CD4-positive, alpha-beta T cell (primary cell): ENCODE data around the gene TCP11. TPM values are rescaled to one million over a fixed set of nuclear protein-coding genes. Genes with fewer than 3 reads are reported as not detected.

ENCODE experiments used
- ATAC-seq: fragments of 200-7000 bp; cut with Tn5 transposase; one replicate; pipeline ENCODE4 v1.10.0; 2022; ENCODE audit warnings: mild to moderate bottlenecking; ENCODE audit not compliant: poor library complexity
- CTCF ChIA-PET: fragments of 350-600 bp; sonication (Branson Sonifier 250); formaldehyde crosslinking; loops from one replicate; lab custom pipeline; 2021; ENCODE audit warnings: antibody characterized with exemption, inconsistent platforms; lab: Charles Lee
- POLR2A ChIA-PET: fragments of 350-600 bp; sonication (Branson Sonifier 250); formaldehyde crosslinking; loops from one replicate; lab custom pipeline; 2021; ENCODE audit warnings: antibody characterized with exemption, inconsistent platforms; lab: Charles Lee
- DNase-seq, 14 experiments: peaks; one replicate each; pipeline ENCODE4 v3.0.0-alpha.2; 2013 to 2020; ENCODE audit warnings: mixed read lengths in 2 of 14
- H3K27ac ChIP-seq, 2 donors: one replicate each; pipeline versions ENCODE4 v1.5.1 to v1.7.0; 2013; ENCODE audit warnings: low read length in 2 of 2, low read depth in 1 of 2, mild to moderate bottlenecking in 1 of 2
- H3K27me3 ChIP-seq, 2 experiments: 1 replicate in 1 of 2; 2 replicates in 1 of 2; pipeline versions ENCODE4 v1.6.1 to v1.7.0; 2013; ENCODE audit warnings: low read length in 2 of 2, control low read depth in 1 of 2, mild to moderate bottlenecking in 1 of 2, moderate library complexity in 1 of 2; ENCODE audit not compliant: insufficient read depth in 2 of 2, control insufficient read depth in 1 of 2
- H3K36me3 ChIP-seq: one replicate; pipeline ENCODE4 v1.6.1; 2013; ENCODE audit warnings: low read length, control low read depth; ENCODE audit not compliant: insufficient read depth
- H3K4me1 ChIP-seq: one replicate; pipeline ENCODE4 v1.6.1; 2013; ENCODE audit warnings: low read length, control low read depth; ENCODE audit not compliant: insufficient read depth
- H3K4me3 ChIP-seq: one replicate; pipeline ENCODE4 v1.5.1; 2013; ENCODE audit warnings: mild to moderate bottlenecking, low read length, moderate library complexity
- H3K9me3 ChIP-seq, 2 experiments: 1 replicate in 1 of 2; 2 replicates in 1 of 2; pipeline versions ENCODE4 v1.6.1 to v1.7.0; 2013; ENCODE audit warnings: low read length in 2 of 2, mild to moderate bottlenecking in 2 of 2, control low read depth in 1 of 2, moderate library complexity in 1 of 2; ENCODE audit not compliant: control insufficient read depth in 1 of 2, insufficient read depth in 1 of 2
- H3K27ac Mint-ChIP-seq: one replicate; pipeline ENCODE4 v1.8.0; 2020; ENCODE audit warnings: mixed read lengths
- H3K27me3 Mint-ChIP-seq: one replicate; pipeline ENCODE4 v1.8.0; 2021; ENCODE audit warnings: mixed read lengths
- H3K36me3 Mint-ChIP-seq: one replicate; pipeline ENCODE4 v1.8.0; 2021; ENCODE audit warnings: low read depth, mixed read lengths
- H3K4me1 Mint-ChIP-seq: one replicate; pipeline ENCODE4 v1.8.0; 2021; ENCODE audit warnings: low read depth, mixed read lengths
- H3K4me3 Mint-ChIP-seq: one replicate; pipeline ENCODE4 v1.8.0; 2020; ENCODE audit warnings: mild to moderate bottlenecking, mixed read lengths
- H3K9me3 Mint-ChIP-seq: one replicate; pipeline ENCODE4 v1.8.0; 2020; ENCODE audit warnings: mixed read lengths
- CTCF ChIP-seq: fragments of 200-600 bp; IDR thresholded peaks from one replicate; pipeline ENCODE4 v1.8.0; 2022; ENCODE audit warnings: antibody characterized with exemption, mild to moderate bottlenecking
- intact Hi-C, 2 experiments: fragments of 100-400 bp; cut with DNase I in 1 of 2; cut with micrococcal nuclease in 1 of 2; formaldehyde crosslinking; loops; one replicate each; pipeline versions ENCODE4 v1.15.1 to v1.9.0; 2023 to 2025; cut with DNase I, micrococcal nuclease
- total RNA-seq, 174 experiments: library from RNA in 2 of 174; stranded (reverse) in 2 of 174; gene quantifications; one replicate each; pipeline ENCODE4 v1.2.3 and lab custom pipeline; 2021 to 2026

Gene TCP11
- total RNA-seq, 2 experiments from 2014 or later: not detected

GRCh38 chr6:35092362-35093117 is 48.6 kb downstream of the TCP11 start:
- DNase-seq: no peak
- Histone ChIP-seq H3K36me3 (peaks cover 9% of the 10 kb centered on the region), H3K27me3 (no peaks in the 10 kb centered on the region), H3K4me1 (no peaks in the 10 kb centered on the region), H3K9me3 (no peaks in the 10 kb centered on the region), H3K27ac (no peak overlapping the region), H3K4me3 (no peak overlapping the region)
- no peak for ATAC-seq
- TF ChIP-seq CTCF: no peak
- H3K27ac Mint-ChIP-seq: no peak overlapping the region
- H3K36me3 Mint-ChIP-seq: peaks cover 18% of the 10 kb centered on the region
- no peaks in the 10 kb centered on the region for H3K27me3 Mint-ChIP-seq
- H3K4me1 Mint-ChIP-seq: no peaks in the 10 kb centered on the region
- no peak overlapping the region for H3K4me3 Mint-ChIP-seq
- ChIA-PET POLR2A (no interaction called here), CTCF (no interaction called here)
- H3K9me3 Mint-ChIP-seq: no peaks in the 10 kb centered on the region
- intact Hi-C loops: no loop called here

GRCh38 chr6:35091346-35092083 is 49.6 kb downstream of the TCP11 start:
- ChIA-PET CTCF (interaction anchor here (0.6 kb wide), 1 partner anchor 263 kb away, joined by 3 read pairs; no protein-coding TSS in a partner anchor), POLR2A (no interaction called here)
- H3K27me3 Mint-ChIP-seq: no peaks in the 10 kb centered on the region
- no peaks in the 10 kb centered on the region for H3K4me1 ChIP-seq
- H3K27ac Mint-ChIP-seq: no peak overlapping the region
- DNase-seq (no peak), ATAC-seq (no peak)
- H3K9me3 ChIP-seq: no peaks in the 10 kb centered on the region
- no peak overlapping the region for H3K27ac ChIP-seq
- no peaks in the 10 kb centered on the region for H3K9me3 Mint-ChIP-seq
- intact Hi-C loops: no loop called here
- H3K36me3 ChIP-seq: peaks cover 15% of the 10 kb centered on the region
- no peaks in the 10 kb centered on the region for H3K4me1 Mint-ChIP-seq
- no peak overlapping the region for H3K4me3 Mint-ChIP-seq
- H3K36me3 Mint-ChIP-seq: peaks cover 26% of the 10 kb centered on the region
- H3K27me3 ChIP-seq: no peaks in the 10 kb centered on the region
- no peak for TF ChIP-seq CTCF
- H3K4me3 ChIP-seq: no peak overlapping the region

- H3K36me3 ChIP-seq: peaks cover 21% of the 10 kb centered on the region
- H3K4me3 Mint-ChIP-seq: no peak overlapping the region
- no peak for DNase-seq
- CTCF ChIA-PET: interaction anchor here (0.6 kb wide), 1 partner anchor 885 kb away, joined by 3 read pairs; no protein-coding TSS in a partner anchor
- H3K9me3 Mint-ChIP-seq: no peaks in the 10 kb centered on the region
- POLR2A ChIA-PET: no interaction called here
- no peaks in the 10 kb centered on the region for H3K9me3 ChIP-seq
- no peaks in the 10 kb centered on the region for H3K27me3 ChIP-seq
- H3K4me3 ChIP-seq: no peak overlapping the region
- no peak for ATAC-seq
- no peaks in the 10 kb centered on the region for H3K4me1 ChIP-seq
- peaks cover 33% of the 10 kb centered on the region for H3K36me3 Mint-ChIP-seq
- H3K4me1 Mint-ChIP-seq: no peaks in the 10 kb centered on the region
- no peak overlapping the region for H3K27ac ChIP-seq
- no peak for TF ChIP-seq CTCF
- intact Hi-C loops: no loop called here
- H3K27ac Mint-ChIP-seq: no peak overlapping the region
- no peaks in the 10 kb centered on the region for H3K27me3 Mint-ChIP-seq
These were observed 50.4 kb downstream of the TCP11 start for GRCh38 chr6:35090734-35091133.
